B cell (primary cell): ENCODE results near the gene MEX3A.

ENCODE experiments used
- CTCF ChIP-seq: fragments of 200-600 bp; IDR thresholded peaks from one replicate; pipeline ENCODE4 v1.8.0; 2022; ENCODE audit warnings: antibody characterized with exemption, mild to moderate bottlenecking
- EZH2 ChIP-seq: IDR thresholded peaks from 2 replicates; pipeline ENCODE4 v1.6.1; 2012; ENCODE audit warnings: borderline replicate concordance, low read depth, mild to moderate bottlenecking, moderate library complexity, low read length; ENCODE audit not compliant: insufficient read depth, poor library complexity, severe bottlenecking

- TF ChIP-seq EZH2: no peak
- no peak for TF ChIP-seq CTCF
Measured at GRCh38 chr1:156054500-156055280, 27.6 kb downstream of the MEX3A start, which contains the start of gene LAMTOR2.
